ENCODE data around the gene UQCRQ. TPM values are rescaled to one million over a fixed set of nuclear protein-coding genes. Genes with fewer than 3 reads are reported as not detected.

Gene UQCRQ
- total and polyA plus RNA-seq, 2 experiments from 2014 or later: 104 to 1,308 TPM

DNA sequence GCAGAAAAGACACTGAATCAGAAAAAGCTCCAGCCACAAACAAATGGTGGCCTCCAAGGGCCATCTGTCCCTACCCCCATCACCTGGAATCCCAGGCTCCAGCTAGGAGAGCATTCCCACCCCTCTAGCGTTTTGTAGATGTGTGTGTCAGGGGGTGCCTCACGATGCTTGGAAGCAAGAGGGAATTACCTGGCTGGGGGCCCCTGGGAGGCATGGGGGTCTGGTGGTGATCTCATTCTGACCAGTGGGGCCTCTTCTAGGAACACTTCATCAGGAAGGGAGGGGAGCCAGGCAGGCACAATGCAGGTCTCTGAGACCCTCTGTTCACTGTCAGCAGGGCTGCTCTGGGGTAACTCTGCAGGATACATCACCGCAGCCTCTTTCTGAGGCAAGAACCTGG, 42.0 kb upstream of the UQCRQ start (continued):
- TF ChIP-seq, protein P1, sequence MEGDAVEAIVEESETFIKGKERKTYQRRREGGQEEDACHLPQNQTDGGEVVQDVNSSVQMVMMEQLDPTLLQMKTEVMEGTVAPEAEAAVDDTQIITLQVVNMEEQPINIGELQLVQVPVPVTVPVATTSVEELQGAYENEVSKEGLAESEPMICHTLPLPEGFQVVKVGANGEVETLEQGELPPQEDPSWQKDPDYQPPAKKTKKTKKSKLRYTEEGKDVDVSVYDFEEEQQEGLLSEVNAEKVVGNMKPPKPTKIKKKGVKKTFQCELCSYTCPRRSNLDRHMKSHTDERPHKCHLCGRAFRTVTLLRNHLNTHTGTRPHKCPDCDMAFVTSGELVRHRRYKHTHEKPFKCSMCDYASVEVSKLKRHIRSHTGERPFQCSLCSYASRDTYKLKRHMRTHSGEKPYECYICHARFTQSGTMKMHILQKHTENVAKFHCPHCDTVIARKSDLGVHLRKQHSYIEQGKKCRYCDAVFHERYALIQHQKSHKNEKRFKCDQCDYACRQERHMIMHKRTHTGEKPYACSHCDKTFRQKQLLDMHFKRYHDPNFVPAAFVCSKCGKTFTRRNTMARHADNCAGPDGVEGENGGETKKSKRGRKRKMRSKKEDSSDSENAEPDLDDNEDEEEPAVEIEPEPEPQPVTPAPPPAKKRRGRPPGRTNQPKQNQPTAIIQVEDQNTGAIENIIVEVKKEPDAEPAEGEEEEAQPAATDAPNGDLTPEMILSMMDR (conservative IDR thresholded peaks at IDR 0.05; ENCODE audit: low read depth in 2 of 2): no peak
- TF ChIP-seq CREB1 (CRISPR knock-in tag; IDR thresholded peaks at IDR 0.05; ENCODE audit: low read depth): no peak

DNA sequence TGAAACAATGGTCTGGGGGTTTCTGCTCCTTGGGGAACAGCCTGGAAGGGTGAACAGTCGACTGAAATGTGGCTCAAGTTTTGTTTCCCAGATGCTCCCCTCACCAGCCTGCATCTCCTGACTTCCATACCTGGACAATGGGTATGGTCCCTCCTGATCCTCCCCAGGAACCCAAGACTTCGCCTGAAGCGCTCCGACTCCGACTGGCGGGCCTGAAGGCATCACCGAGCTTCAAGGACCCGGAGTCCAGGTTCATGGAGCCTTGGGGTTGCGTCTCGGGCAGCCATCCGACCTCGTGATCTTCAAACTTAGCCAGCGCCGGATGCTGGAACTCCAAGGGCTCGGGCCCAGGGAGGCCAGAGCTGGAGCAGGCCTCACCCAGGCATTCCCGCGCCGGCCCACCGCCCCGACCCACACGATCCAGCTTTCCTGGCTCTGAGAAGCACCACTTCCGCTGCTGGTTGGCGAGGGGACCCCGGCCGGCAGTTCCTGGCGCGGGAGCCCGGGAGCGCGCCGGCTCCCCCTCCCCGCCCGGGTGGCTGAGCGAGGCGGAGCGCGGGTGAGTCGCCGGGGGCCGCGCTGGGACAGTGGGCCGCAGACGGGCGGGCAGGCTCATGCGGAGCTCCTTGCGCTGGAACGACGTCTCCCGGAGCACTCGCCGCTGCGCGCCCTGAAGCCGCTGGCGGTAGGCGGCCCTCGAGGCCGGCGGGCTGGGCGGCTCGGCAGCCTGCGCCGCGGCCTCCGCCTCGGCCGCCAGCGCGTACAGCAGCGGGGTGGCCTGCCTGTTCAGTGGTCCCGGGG, 41.2 kb upstream of the UQCRQ start:
- Histone ChIP-seq H4K20me1 (replicated peaks; ENCODE audit: insufficient read depth) (no peaks in the 10 kb centered on the region; the same call in 1 of the 2 replicates), H3K27ac (ENCODE audit: low read depth) (no peak overlapping the region), H3K27me3 (ENCODE audit: insufficient read depth) (peaks cover 83% of the 10 kb centered on the region), H3K4me2 (peak overlapping the region; percentile 83), H3K36me3 (ENCODE audit: insufficient read depth) (no peaks in the 10 kb centered on the region), H3K9me2 (ENCODE audit: insufficient read depth) (no peaks in the 10 kb centered on the region), H3K4me1 (ENCODE audit: insufficient read depth) (peaks cover 9% of the 10 kb centered on the region), H3K4me3 (peak overlapping the region; percentile 61), H3F3A (replicated peaks; ENCODE audit: low read depth) (peaks cover 27% of the 10 kb centered on the region), H2AFZ (peak overlapping the region; percentile 96), H3K79me2 (replicated peaks; ENCODE audit: insufficient read depth) (no peaks in the 10 kb centered on the region)
- Mint-ChIP-seq H3K9me3 (no peaks in the 10 kb centered on the region), H3K36me3 (ENCODE audit: low read depth) (peaks cover 3% of the 10 kb centered on the region), H3K4me1 (peaks cover 12% of the 10 kb centered on the region), H3K27me3 (ENCODE audit: insufficient read depth, low read depth, poor library complexity) (peaks cover 57% of the 10 kb centered on the region), H3K27ac (no peak overlapping the region; the same call in 1 of the 2 replicates), H3K4me3 (peak overlapping the region; percentile 63)
- DNase-seq (ENCODE audit: low spot score) (peak; percentile 76), ATAC-seq (peak; percentile 14)
- TF ChIP-seq CREB1 (CRISPR knock-in tag; IDR thresholded peaks at IDR 0.05; ENCODE audit: low read depth) (no peak), STAT1 (IDR thresholded peaks at IDR 0.05; ENCODE audit: unreplicated experiment) (no peak)
- TF ChIP-seq, protein P1 (conservative IDR thresholded peaks at IDR 0.05; ENCODE audit: low read depth in 2 of 2): peak in 1 of 2 experiments; percentile 18; a peak in 1 of 4 replicates

DNA sequence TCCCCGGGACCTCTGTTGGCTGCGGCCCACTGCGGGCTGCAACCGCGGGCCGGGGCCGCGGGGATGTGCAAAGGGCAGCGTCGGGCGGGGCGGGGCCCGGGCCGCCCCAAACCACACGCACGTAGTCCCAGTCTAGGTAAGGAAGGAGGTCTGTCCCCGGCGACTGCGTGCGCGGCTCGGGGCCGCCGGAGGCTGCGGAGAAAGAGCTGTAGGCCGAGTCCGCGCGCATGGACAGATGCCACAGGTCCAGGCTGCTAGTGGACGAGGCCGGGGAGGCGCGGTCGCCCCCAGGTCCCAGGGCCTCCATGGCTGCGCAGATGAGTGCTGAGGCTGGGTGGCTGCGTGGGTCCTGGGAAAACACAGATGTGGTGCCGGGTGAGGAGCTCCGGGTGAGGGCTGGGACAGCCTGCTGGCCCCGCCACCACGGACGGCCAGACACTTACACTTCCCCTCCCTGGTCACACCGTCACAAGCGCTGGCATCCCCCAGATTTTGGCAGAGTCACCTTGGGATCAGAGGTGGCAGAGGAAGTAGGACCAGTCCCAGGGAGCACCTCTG, 40.5 kb upstream of the UQCRQ start:
- Histone ChIP-seq H3K27me3 (ENCODE audit: insufficient read depth) (peaks cover 86% of the 10 kb centered on the region), H2AFZ (peak overlapping the region; percentile 90), H3K36me3 (ENCODE audit: insufficient read depth) (no peaks in the 10 kb centered on the region), H3K9me2 (ENCODE audit: insufficient read depth) (no peaks in the 10 kb centered on the region), H3F3A (replicated peaks; ENCODE audit: low read depth) (peaks cover 27% of the 10 kb centered on the region), H3K4me2 (peak overlapping the region; percentile 83), H3K27ac (ENCODE audit: low read depth) (no peak overlapping the region), H3K4me1 (ENCODE audit: insufficient read depth) (peaks cover 9% of the 10 kb centered on the region), H4K20me1 (replicated peaks; ENCODE audit: insufficient read depth) (no peaks in the 10 kb centered on the region), H3K79me2 (replicated peaks; ENCODE audit: insufficient read depth) (no peaks in the 10 kb centered on the region), H3K4me3 (peak overlapping the region; percentile 61)
- peak; percentile 62 for DNase-seq (ENCODE audit: low spot score)
- no peak for TF ChIP-seq NANOG (IDR thresholded peaks at IDR 0.05; ENCODE audit: borderline replicate concordance)
- peak; percentile 45 for TF ChIP-seq EZH2 (IDR thresholded peaks at IDR 0.05; ENCODE audit: low read depth, unreplicated experiment)
- H3K36me3 Mint-ChIP-seq (ENCODE audit: low read depth): peaks cover 3% of the 10 kb centered on the region
- peaks cover 11% of the 10 kb centered on the region for H3K4me1 Mint-ChIP-seq
- peak overlapping the region; percentile 63 for H3K4me3 Mint-ChIP-seq
- peaks cover 58% of the 10 kb centered on the region for H3K27me3 Mint-ChIP-seq (ENCODE audit: insufficient read depth, low read depth, poor library complexity)
- H3K9me3 Mint-ChIP-seq: no peaks in the 10 kb centered on the region
- ATAC-seq: peak; percentile 9
- H3K27ac Mint-ChIP-seq: no peak overlapping the region

Data from GM23338 (cell line).